DOHH2 (cell line): ENCODE measurements around the gene USB1.

Experiments
- H3F3A ChIP-seq: fragments of 200-600 bp; sonication (generic), shearing (Covaris generic); 2 replicates; pipeline ENCODE4 v1.6.0; 2016; ENCODE audit warnings: antibody characterized with exemption, mild to moderate bottlenecking; ENCODE audit not compliant: control insufficient read depth, insufficient read depth
- H3K27ac ChIP-seq: fragments of 200-600 bp; sonication (generic); 2 replicates; pipeline ENCODE4 v1.5.1; 2014; ENCODE audit warnings: low read depth, mild to moderate bottlenecking, low read length, moderate library complexity
- H3K27me3 ChIP-seq: fragments of 200-600 bp; sonication (generic); 2 replicates; pipeline ENCODE4 v1.6.1; 2014; ENCODE audit warnings: mild to moderate bottlenecking, low read length, mixed read lengths; ENCODE audit not compliant: control insufficient read depth
- H3K36me3 ChIP-seq: fragments of 200-600 bp; sonication (generic); 2 replicates; pipeline ENCODE4 v1.6.1; 2014; ENCODE audit warnings: mild to moderate bottlenecking, low read length, moderate library complexity, mixed read lengths; ENCODE audit not compliant: control insufficient read depth
- H3K4me1 ChIP-seq: fragments of 200-600 bp; sonication (generic); 2 replicates; pipeline ENCODE4 v1.6.1; 2014; ENCODE audit warnings: mild to moderate bottlenecking, low read length, mixed read lengths; ENCODE audit not compliant: control insufficient read depth
- H3K4me2 ChIP-seq: fragments of 200-600 bp; sonication (generic); 2 replicates; pipeline ENCODE4 v1.6.0; 2014; ENCODE audit warnings: mild to moderate bottlenecking, low read length, moderate library complexity
- H3K4me3 ChIP-seq: fragments of 200-600 bp; sonication (generic); 2 replicates; pipeline ENCODE4 v1.5.1; 2014; ENCODE audit warnings: mild to moderate bottlenecking, low read length, mixed read lengths
- H3K79me2 ChIP-seq: fragments of 200-600 bp; sonication (generic); 2 replicates; pipeline ENCODE4 v1.6.1; 2014; ENCODE audit warnings: mild to moderate bottlenecking, low read length, mixed read lengths; ENCODE audit not compliant: control insufficient read depth
- H3K9me2 ChIP-seq: fragments of 200-600 bp; sonication (generic); replicated peaks from 2 replicates; pipeline ENCODE4 v1.6.1; 2014; ENCODE audit warnings: mild to moderate bottlenecking, low read length, mixed read lengths; ENCODE audit not compliant: control insufficient read depth
- H3K9me3 ChIP-seq: fragments of 200-600 bp; sonication (generic); 2 replicates; pipeline ENCODE4 v1.6.1; 2014; ENCODE audit warnings: antibody characterized with exemption, low read length, mixed read lengths; ENCODE audit not compliant: control insufficient read depth, insufficient read depth
- H4K20me1 ChIP-seq: fragments of 200-600 bp; sonication (generic); 2 replicates; pipeline ENCODE4 v1.6.0; 2014; ENCODE audit warnings: low read depth, mild to moderate bottlenecking, antibody characterized with exemption, low read length, moderate library complexity; ENCODE audit not compliant: control insufficient read depth, insufficient read depth
- CTCF ChIP-seq: fragments of 200-600 bp; sonication (generic); IDR thresholded peaks from one replicate; pipeline ENCODE4 v1.5.1; 2014; ENCODE audit warnings: antibody characterized with exemption, mild to moderate bottlenecking, low read depth, low read length; ENCODE audit not compliant: poor library complexity, severe bottlenecking
- EZH2phosphoT487 ChIP-seq: fragments of 200-600 bp; sonication (generic); IDR thresholded peaks from 2 replicates; pipeline ENCODE4 v1.6.1; 2017; ENCODE audit warnings: borderline replicate concordance, mild to moderate bottlenecking, antibody characterized with exemption, low read length, moderate library complexity, mixed read lengths

The USB1 gene

GRCh38 chr16:57964157-57964700 is 37.0 kb upstream of the USB1 start:
- TF ChIP-seq CTCF (no peak), EZH2phosphoT487 (no peak)

GRCh38 chr16:57966204-57966771 is 34.9 kb upstream of the USB1 start:
- no peak for TF ChIP-seq EZH2phosphoT487
- no peak for TF ChIP-seq CTCF
- no peak overlapping the region for H3K4me3 ChIP-seq

More at GRCh38 chr16:57964157-57964700, 37.0 kb upstream of the USB1 start:
- H3K9me3 ChIP-seq: no peaks in the 10 kb centered on the region
- H3K4me1 ChIP-seq: no peaks in the 10 kb centered on the region
- no peak overlapping the region for H3K4me3 ChIP-seq
- no peak overlapping the region for H3K4me2 ChIP-seq
- H3K79me2 ChIP-seq: no peaks in the 10 kb centered on the region
- no peaks in the 10 kb centered on the region for H3K27me3 ChIP-seq
- no peak overlapping the region for H3K27ac ChIP-seq
- no peaks in the 10 kb centered on the region for H3K9me2 ChIP-seq
- no peaks in the 10 kb centered on the region; the same call in 1 of the 2 replicates for H4K20me1 ChIP-seq
- H3K36me3 ChIP-seq: no peaks in the 10 kb centered on the region
- no peaks in the 10 kb centered on the region for H3F3A ChIP-seq

GRCh38 chr16:57966986-57967385 is 34.2 kb upstream of the USB1 start:
- H3K4me2 ChIP-seq: no peak overlapping the region
- no peaks in the 10 kb centered on the region for H3K36me3 ChIP-seq
- no peaks in the 10 kb centered on the region for H3K79me2 ChIP-seq
- no peaks in the 10 kb centered on the region for H3F3A ChIP-seq
- peaks cover 5% of the 10 kb centered on the region for H3K27me3 ChIP-seq
- H4K20me1 ChIP-seq: no peaks in the 10 kb centered on the region; the same call in 1 of the 2 replicates
- no peaks in the 10 kb centered on the region for H3K9me2 ChIP-seq
- H3K4me3 ChIP-seq: no peak overlapping the region
- TF ChIP-seq EZH2phosphoT487 (no peak), CTCF (no peak)
- no peak overlapping the region for H3K27ac ChIP-seq
- H3K4me1 ChIP-seq: no peaks in the 10 kb centered on the region
- no peaks in the 10 kb centered on the region for H3K9me3 ChIP-seq

More at GRCh38 chr16:57966204-57966771, 34.9 kb upstream of the USB1 start:
- no peak overlapping the region for H3K27ac ChIP-seq
- no peaks in the 10 kb centered on the region for H3F3A ChIP-seq
- H3K79me2 ChIP-seq: no peaks in the 10 kb centered on the region
- no peaks in the 10 kb centered on the region for H3K36me3 ChIP-seq
- peaks cover 4% of the 10 kb centered on the region for H3K27me3 ChIP-seq
- H3K4me2 ChIP-seq: no peak overlapping the region
- H3K4me1 ChIP-seq: no peaks in the 10 kb centered on the region
- H3K9me3 ChIP-seq: no peaks in the 10 kb centered on the region
- no peaks in the 10 kb centered on the region; the same call in 1 of the 2 replicates for H4K20me1 ChIP-seq
- no peaks in the 10 kb centered on the region for H3K9me2 ChIP-seq
